Stimulated activated memory B cell treated with anti-CD40 and anti-IgM and Interleukin-4, amounts not matched to agents 10 μg/mL and 1 μg/mL and 100 μg/mL, for 72 hours (primary cell): ENCODE measurements around the gene PIK3R6.

Experiments
- ATAC-seq: fragments of 150-1000 bp; cut with Tn5 transposase; 2 replicates; pipeline ENCODE4 v1.10.0; 2021
- H3K27ac Mint-ChIP-seq: one replicate; pipeline ENCODE4 v1.8.0; 2022; ENCODE audit warnings: mild to moderate bottlenecking, mixed read lengths
- H3K27me3 Mint-ChIP-seq: one replicate; pipeline ENCODE4 v1.8.0; 2022; ENCODE audit warnings: mixed read lengths
- H3K36me3 Mint-ChIP-seq: one replicate; pipeline ENCODE4 v1.8.0; 2022; ENCODE audit warnings: mixed read lengths
- H3K4me1 Mint-ChIP-seq: one replicate; pipeline ENCODE4 v1.8.0; 2022; ENCODE audit warnings: mixed read lengths
- H3K4me3 Mint-ChIP-seq: one replicate; pipeline ENCODE4 v1.8.0; 2022; ENCODE audit warnings: mild to moderate bottlenecking, moderate library complexity, mixed read lengths
- H3K9me3 Mint-ChIP-seq: one replicate; pipeline ENCODE4 v1.8.0; 2022; ENCODE audit warnings: mixed read lengths

The PIK3R6 gene

GRCh38 chr17:8754890-8755289, 112.6 kb downstream of the PIK3R6 start:
- H3K4me1 Mint-ChIP-seq: no peaks in the 10 kb centered on the region
- no peak overlapping the region for H3K4me3 Mint-ChIP-seq
- peaks cover 46% of the 10 kb centered on the region for H3K27me3 Mint-ChIP-seq
- H3K9me3 Mint-ChIP-seq: no peaks in the 10 kb centered on the region
- H3K36me3 Mint-ChIP-seq: no peaks in the 10 kb centered on the region
- H3K27ac Mint-ChIP-seq: no peak overlapping the region
- ATAC-seq: no peak

GRCh38 chr17:8753976-8754440, 113.5 kb downstream of the PIK3R6 start:
- H3K4me3 Mint-ChIP-seq: no peak overlapping the region
- no peaks in the 10 kb centered on the region for H3K9me3 Mint-ChIP-seq
- no peak for ATAC-seq
- H3K27ac Mint-ChIP-seq: no peak overlapping the region
- no peaks in the 10 kb centered on the region for H3K36me3 Mint-ChIP-seq
- H3K4me1 Mint-ChIP-seq: no peaks in the 10 kb centered on the region
- H3K27me3 Mint-ChIP-seq: peaks cover 46% of the 10 kb centered on the region

GRCh38 chr17:8753136-8753975, 114.1 kb downstream of the PIK3R6 start:
- Mint-ChIP-seq H3K27ac (no peak overlapping the region), H3K27me3 (peaks cover 43% of the 10 kb centered on the region), H3K36me3 (no peaks in the 10 kb centered on the region), H3K4me3 (no peak overlapping the region), H3K4me1 (no peaks in the 10 kb centered on the region), H3K9me3 (no peaks in the 10 kb centered on the region)
- ATAC-seq: no peak
